GM21360 (cell line): ENCODE data around the gene PPHLN1.

Experiments
- ATAC-seq: cut with Tn5 transposase; IDR thresholded peaks from one replicate; pipeline ENCODE4 v1.9.1; 2021; ENCODE audit warnings: mild to moderate bottlenecking, moderate library complexity; ENCODE audit not compliant: unreplicated experiment

Gene PPHLN1

GRCh38 chr12:42325653-42326474, at the start of gene PPHLN1, which contains the start of gene ZCRB1:
TSS of gene PPHLN1 (plus strand) at chr12:42326167. CDS start at chr12:42335903, 9,736 bp downstream.
TSS of gene ZCRB1 (minus strand) at chr12:42326094. CDS start at chr12:42324102, 1,992 bp downstream.
- peak; percentile 92 for ATAC-seq

GRCh38 chr12:42277396-42278127, 48.4 kb upstream of the PPHLN1 start:
- ATAC-seq = no peak

GRCh38 chr12:42278128-42278510, 47.8 kb upstream of the PPHLN1 start:
- no peak for ATAC-seq

GRCh38 chr12:42281278-42281677, 44.7 kb upstream of the PPHLN1 start:
- ATAC-seq = no peak

GRCh38 chr12:42281844-42282243, 44.1 kb upstream of the PPHLN1 start:
- no peak for ATAC-seq

- no peak for ATAC-seq
Measured at GRCh38 chr12:42282294-42282693, 43.7 kb upstream of the PPHLN1 start.

GRCh38 chr12:42283739-42284138, 42.2 kb upstream of the PPHLN1 start:
- ATAC-seq = no peak

GRCh38 chr12:42284157-42284556, 41.8 kb upstream of the PPHLN1 start:
- no peak for ATAC-seq

GRCh38 chr12:42284876-42285275, 41.1 kb upstream of the PPHLN1 start:
- no peak for ATAC-seq

GRCh38 chr12:42285431-42285830, 40.5 kb upstream of the PPHLN1 start:
- no peak for ATAC-seq

GRCh38 chr12:42286741-42287140, 39.2 kb upstream of the PPHLN1 start:
- no peak for ATAC-seq

- no peak for ATAC-seq
Measured at GRCh38 chr12:42288544-42288943, 37.4 kb upstream of the PPHLN1 start.

- ATAC-seq = no peak
Measured at GRCh38 chr12:42291680-42292079, 34.3 kb upstream of the PPHLN1 start.

- ATAC-seq = no peak
Measured at GRCh38 chr12:42296503-42297109, 29.4 kb upstream of the PPHLN1 start.

GRCh38 chr12:42298887-42299286, 27.1 kb upstream of the PPHLN1 start:
- no peak for ATAC-seq

GRCh38 chr12:42299392-42300308, 26.3 kb upstream of the PPHLN1 start:
- ATAC-seq = peak; percentile 91

GRCh38 chr12:42306297-42306696, 19.7 kb upstream of the PPHLN1 start:
- ATAC-seq = no peak

- no peak for ATAC-seq
Measured at GRCh38 chr12:42308390-42308789, 17.6 kb upstream of the PPHLN1 start.

GRCh38 chr12:42309996-42310395, 16.0 kb upstream of the PPHLN1 start:
- ATAC-seq = no peak

GRCh38 chr12:42315108-42315507, 10.9 kb upstream of the PPHLN1 start:
- ATAC-seq = no peak

- no peak for ATAC-seq
Measured at GRCh38 chr12:42320796-42321195, 5.2 kb upstream of the PPHLN1 start.
